C4-2B (cell line): Measurements from ENCODE around the gene TRIO.

Experiments used
- H3K27ac ChIP-seq: fragments of 450-650 bp; 2 replicates; pipeline ENCODE4 v1.5.1; 2017
- ZFX ChIP-seq: fragments of 450-650 bp; IDR thresholded peaks from 2 replicates; pipeline ENCODE4 v1.6.1; 2017
- TF ChIP-seq, protein P1 (sequence below): fragments of 450-650 bp; conservative IDR thresholded peaks from 2 replicates; pipeline ENCODE4 v1.5.1; 2017; ENCODE audit warnings: mild to moderate bottlenecking

The TRIO gene

DNA sequence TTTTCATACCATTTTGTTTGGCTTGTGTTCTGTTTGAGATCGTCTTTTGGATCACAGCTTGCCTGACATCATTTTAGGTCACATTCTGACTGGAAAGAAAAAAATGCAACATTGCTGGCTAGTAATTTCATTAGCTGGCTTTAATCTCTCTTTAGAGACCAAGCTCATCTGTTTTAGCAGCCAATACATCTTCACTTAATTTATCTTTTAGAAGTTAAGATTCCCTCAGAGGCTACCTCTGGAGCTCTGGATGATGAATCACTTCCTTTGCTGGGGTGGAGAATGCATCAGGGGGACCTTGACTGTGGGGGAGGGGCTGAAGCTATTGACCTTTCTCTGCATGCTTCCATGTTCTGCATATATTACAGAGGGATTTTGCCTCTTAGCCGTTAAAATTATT, 256.9 kb downstream of the TRIO start:
- TF ChIP-seq ZFX = no peak
- TF ChIP-seq, protein P1, sequence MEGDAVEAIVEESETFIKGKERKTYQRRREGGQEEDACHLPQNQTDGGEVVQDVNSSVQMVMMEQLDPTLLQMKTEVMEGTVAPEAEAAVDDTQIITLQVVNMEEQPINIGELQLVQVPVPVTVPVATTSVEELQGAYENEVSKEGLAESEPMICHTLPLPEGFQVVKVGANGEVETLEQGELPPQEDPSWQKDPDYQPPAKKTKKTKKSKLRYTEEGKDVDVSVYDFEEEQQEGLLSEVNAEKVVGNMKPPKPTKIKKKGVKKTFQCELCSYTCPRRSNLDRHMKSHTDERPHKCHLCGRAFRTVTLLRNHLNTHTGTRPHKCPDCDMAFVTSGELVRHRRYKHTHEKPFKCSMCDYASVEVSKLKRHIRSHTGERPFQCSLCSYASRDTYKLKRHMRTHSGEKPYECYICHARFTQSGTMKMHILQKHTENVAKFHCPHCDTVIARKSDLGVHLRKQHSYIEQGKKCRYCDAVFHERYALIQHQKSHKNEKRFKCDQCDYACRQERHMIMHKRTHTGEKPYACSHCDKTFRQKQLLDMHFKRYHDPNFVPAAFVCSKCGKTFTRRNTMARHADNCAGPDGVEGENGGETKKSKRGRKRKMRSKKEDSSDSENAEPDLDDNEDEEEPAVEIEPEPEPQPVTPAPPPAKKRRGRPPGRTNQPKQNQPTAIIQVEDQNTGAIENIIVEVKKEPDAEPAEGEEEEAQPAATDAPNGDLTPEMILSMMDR = no peak
- no peak overlapping the region for H3K27ac ChIP-seq

DNA sequence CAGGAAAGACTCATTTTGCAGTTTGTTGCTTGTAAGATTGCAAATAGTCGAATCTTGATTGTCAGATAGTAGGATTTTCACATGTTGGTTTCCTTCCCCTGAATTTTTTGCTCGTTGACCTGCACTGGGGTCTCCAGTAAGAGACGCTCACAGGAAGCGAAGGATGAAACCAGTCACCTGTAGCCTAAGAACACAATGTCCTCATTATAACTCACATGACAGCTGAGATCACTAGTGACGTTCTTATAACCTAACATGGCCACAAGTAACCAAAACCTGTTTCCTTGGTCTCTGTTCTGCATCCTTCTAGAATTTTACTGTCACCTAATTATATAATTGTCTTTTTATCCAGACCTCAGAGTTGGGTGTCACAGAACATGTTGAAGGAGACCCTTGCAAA, 257.5 kb downstream of the TRIO start:
- H3K27ac ChIP-seq = no peak overlapping the region
- TF ChIP-seq, protein P1 = no peak
- TF ChIP-seq ZFX = no peak

DNA sequence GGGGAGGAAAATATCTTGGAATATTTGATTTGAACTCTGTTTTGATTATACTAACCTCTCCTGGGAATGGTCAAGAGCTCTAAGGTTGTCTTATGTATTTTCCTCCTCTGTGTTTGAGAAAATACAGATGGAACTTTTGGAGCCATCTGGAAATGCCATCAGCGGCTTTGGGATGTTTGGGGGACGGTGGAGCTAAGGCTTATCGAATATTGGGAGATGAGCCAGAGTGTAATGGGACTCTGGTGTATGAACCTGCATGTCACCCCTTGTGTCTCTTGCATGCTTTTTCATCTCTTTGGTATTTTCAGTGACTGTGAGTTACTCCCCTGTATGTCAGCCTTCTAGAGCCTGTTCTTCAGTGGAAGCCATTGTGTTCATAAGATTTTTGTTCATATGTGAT, 258.5 kb downstream of the TRIO start:
- TF ChIP-seq, protein P1 = no peak
- no peak for TF ChIP-seq ZFX
- no peak overlapping the region for H3K27ac ChIP-seq

DNA sequence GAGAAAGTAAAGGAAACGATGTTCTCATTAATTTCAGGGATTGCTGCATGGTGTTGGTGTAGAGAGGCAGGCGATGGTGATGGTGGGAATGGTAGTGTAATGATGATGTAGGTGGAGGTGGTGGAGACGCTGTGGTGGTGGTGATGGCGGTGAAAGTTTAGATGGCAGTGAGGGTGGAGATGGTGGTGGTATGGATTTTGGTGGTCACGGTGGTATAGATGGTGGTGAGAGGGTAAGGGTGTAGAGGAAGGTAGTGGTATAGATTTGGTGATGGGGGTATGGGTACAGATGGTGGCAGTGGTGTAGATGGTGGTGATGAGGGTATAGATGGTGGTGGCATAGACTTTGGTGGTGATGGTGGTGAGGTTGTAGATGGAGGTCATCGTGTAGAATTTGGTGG, 259.3 kb downstream of the TRIO start:
- no peak for TF ChIP-seq ZFX
- TF ChIP-seq, protein P1 = no peak
- no peak overlapping the region for H3K27ac ChIP-seq

DNA sequence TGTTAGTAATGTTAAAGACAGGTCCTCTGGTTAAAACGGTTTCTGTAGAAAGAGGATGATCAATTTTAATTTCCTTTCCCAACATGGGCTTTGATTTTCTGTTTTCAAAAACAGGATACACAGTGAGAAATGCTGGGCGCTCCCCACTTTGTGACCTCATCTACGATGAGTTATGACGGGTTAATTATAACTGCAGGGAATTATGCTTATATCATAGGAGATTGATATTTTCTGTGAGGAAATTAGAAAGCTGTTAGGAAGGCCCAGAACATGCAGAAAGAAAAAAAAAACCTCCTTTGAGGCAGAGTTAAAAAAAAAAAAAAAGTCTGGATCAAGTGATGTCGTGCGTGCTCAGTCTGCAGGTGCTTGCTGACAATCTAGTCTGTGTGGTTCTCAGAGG, 261.6 kb downstream of the TRIO start:
- H3K27ac ChIP-seq = no peak overlapping the region
- no peak for TF ChIP-seq ZFX
- TF ChIP-seq, protein P1 = no peak

DNA sequence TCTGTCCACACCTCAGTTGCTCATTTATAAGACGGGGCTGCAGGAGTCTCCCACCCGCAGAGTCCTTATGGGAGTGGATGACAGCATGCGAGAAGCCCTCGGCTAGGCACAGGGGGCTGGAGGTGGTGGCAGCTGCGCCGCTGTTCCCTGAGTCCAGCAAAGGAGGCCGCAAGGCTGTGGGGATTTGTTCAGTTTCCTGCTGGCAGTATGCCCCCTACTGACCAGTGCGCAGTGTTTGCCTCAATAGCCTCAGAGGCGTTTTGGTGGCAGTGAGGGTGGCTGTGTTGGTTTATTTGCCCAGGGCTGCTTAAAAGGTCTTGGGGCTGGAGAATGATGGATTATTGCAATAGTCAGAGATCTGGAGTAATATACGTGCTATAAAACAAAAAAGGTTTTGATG, 262.1 kb downstream of the TRIO start:
- no peak overlapping the region for H3K27ac ChIP-seq

DNA sequence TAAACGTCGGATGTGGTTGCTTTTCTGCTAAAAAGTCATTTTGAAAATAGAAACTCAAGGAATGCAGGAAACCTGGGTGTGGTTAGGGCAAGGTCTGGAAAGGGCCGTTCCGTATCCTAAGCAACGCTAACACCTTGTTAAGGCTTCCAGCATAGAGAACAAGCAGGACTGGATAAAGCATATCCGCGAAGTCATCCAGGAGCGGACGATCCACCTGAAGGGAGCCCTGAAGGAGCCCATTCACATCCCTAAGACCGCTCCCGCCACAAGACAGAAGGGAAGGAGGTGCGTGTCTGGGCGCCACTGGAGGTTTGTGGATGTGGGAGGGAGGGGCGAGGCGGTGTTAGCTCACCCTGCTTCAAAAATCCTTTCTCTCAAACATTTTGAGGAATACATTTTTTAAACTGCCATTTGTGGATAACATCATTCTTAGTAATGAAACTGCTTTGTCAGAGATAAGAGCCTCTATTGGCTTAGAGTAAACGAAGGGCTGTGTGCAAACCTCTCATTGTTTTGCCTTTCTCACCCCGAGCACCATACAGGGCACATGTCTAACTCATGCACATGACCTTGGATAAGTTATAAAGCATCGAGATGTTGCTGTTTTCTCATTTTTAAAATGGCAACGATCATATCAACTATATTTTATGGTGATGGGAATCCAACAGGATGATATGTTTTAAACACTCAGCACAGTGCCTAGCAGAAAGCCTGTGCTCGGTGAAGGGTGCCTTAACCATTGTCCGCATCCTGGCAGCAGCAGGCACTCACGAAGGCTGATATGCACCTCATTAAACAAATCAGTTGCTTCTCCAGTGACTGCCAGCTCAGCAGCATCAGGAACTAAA, 262.8 kb downstream of the TRIO start:
- TF ChIP-seq, protein P1 = no peak
- no peak for TF ChIP-seq ZFX

More for the DNA sequence above, 262.1 kb downstream of the TRIO start:
- TF ChIP-seq ZFX = no peak
- TF ChIP-seq, protein P1 = no peak; the same call in 1 of the 2 replicates

More for the DNA sequence above, 262.8 kb downstream of the TRIO start:
- no peak overlapping the region for H3K27ac ChIP-seq
